Gastrocnemius medialis (tissue), 4 donors: ENCODE data around the gene ARID1B. TPM values are rescaled to one million over a fixed set of nuclear protein-coding genes. Genes with fewer than 3 reads are reported as not detected.
A peak's percentile ranks its signal among the peaks of the same experiment; 100 is the strongest.

Source experiments
- ATAC-seq, 2 donors: fragments of 150-250 bp; one replicate each; pipeline ENCODE4 v1.9.1; 2016
- DNase-seq, 2 donors: peaks; one replicate each; pipeline ENCODE4 v3.0.0-alpha.2; 2019
- H3K27ac ChIP-seq, 4 donors: fragments of 200-600 bp; sonication (generic); 1 replicate in 1 of 4; 2 replicates in 3 of 4; pipeline ENCODE4 v1.5.1; 2016 to 2018; ENCODE audit warnings: mild to moderate bottlenecking in 2 of 4, moderate library complexity in 1 of 4
- H3K27me3 ChIP-seq, 3 donors: fragments of 200-600 bp; sonication (generic) in 2 of 3; 1 replicate in 1 of 3; 2 replicates in 2 of 3; pipeline versions ENCODE4 v1.5.1 to v1.6.0; 2016 to 2019; ENCODE audit warnings: mild to moderate bottlenecking in 1 of 3, moderate library complexity in 1 of 3
- H3K36me3 ChIP-seq, 2 donors: fragments of 200-600 bp; sonication (generic) in 1 of 2; one replicate each; pipeline ENCODE4 v1.5.1; 2017 to 2018
- H3K4me1 ChIP-seq, 2 donors: fragments of 200-600 bp; sonication (generic) in 1 of 2; one replicate each; pipeline ENCODE4 v1.5.1; 2016 to 2017; ENCODE audit warnings: mild to moderate bottlenecking in 2 of 2
- H3K4me3 ChIP-seq, 4 donors: fragments of 200-600 bp; sonication (generic) in 3 of 4; 1 replicate in 1 of 4; 2 replicates in 3 of 4; pipeline ENCODE4 v1.5.1; 2016 to 2019; ENCODE audit warnings: mild to moderate bottlenecking in 2 of 4
- H3K9me3 ChIP-seq, 3 donors: fragments of 200-600 bp; sonication (generic) in 2 of 3; 1 replicate in 1 of 3; 2 replicates in 2 of 3; pipeline ENCODE4 v1.5.1; 2016 to 2019
- CTCF ChIP-seq, 5 experiments: fragments of 450-650 bp in 3 of 5; fragments of 200-600 bp in 2 of 5; sonication (generic) in 2 of 5; IDR thresholded peaks in 4 of 5; conservative IDR thresholded peaks in 1 of 5; 1 replicate in 4 of 5; 2 replicates in 1 of 5; pipeline ENCODE4 v1.5.1; 2016 to 2019; ENCODE audit warnings: antibody characterized with exemption in 5 of 5, mild to moderate bottlenecking in 3 of 5, moderate library complexity in 3 of 5
- POLR2A ChIP-seq, 2 donors: fragments of 450-650 bp; IDR thresholded peaks; one replicate each; pipeline ENCODE4 v1.6.1; 2017; ENCODE audit warnings: antibody characterized with exemption in 2 of 2, mild to moderate bottlenecking in 2 of 2, moderate library complexity in 2 of 2
- in situ Hi-C, 4 donors: fragments of 200-750 bp; cut with MboI; loops; one replicate each; pipeline versions ENCODE4 v1.15.0 to v1.8.0; 2017; ENCODE audit warnings: low sequenced_read_pairs in 4 of 4
- intact Hi-C: fragments of 100-400 bp; cut with DNase I; formaldehyde crosslinking; loops from one replicate; pipeline ENCODE4 v1.15.1; 2023; ENCODE audit warnings: low total_unique reads
- total RNA-seq, 4 donors: library from RNA; depleted of rRNA; stranded (reverse); fragments of >200 nt; gene quantifications; one replicate each; pipeline versions ENCODE4 v1.1.0 to v1.2.3, GENCODE V29; 2016

Gene ARID1B
- total RNA-seq, 4 donors from 2014 or later, result 54.9 to 75.3 (median 62.0) TPM

GRCh38 chr6:156876302-156876701, 99.1 kb downstream of the ARID1B start:
- no peak for TF ChIP-seq POLR2A (IDR thresholded peaks at IDR 0.05)
- TF ChIP-seq CTCF (IDR thresholded peaks at IDR 0.05 in 4 of 5, conservative IDR thresholded peaks at IDR 0.05 in 1 of 5), result peak in 3 of 5 experiments; percentile 25 to 43 (median 31)
- H3K9me3 ChIP-seq, result no peaks in the 10 kb centered on the region
- H3K4me1 ChIP-seq, result peaks cover 70 to 74% of the 10 kb centered on the region in 2 donors
- peak overlapping the region; percentile 23 to 65 (median 54) for H3K27ac ChIP-seq
- intact Hi-C loops, result loop anchor here (2.0 kb wide), 1 partner anchor 144 kb away; no protein-coding TSS in a partner anchor
- no peak overlapping the region for H3K4me3 ChIP-seq
- H3K36me3 ChIP-seq, result no peaks in the 10 kb centered on the region
- in situ Hi-C loops, result no loop called here
- no peaks in the 10 kb centered on the region for H3K27me3 ChIP-seq
- DNase-seq (peak; percentile 18 to 64), ATAC-seq (peak in 1 of 2 donors; percentile 39)

GRCh38 chr6:156877126-156877863, 100.1 kb downstream of the ARID1B start:
- H3K27ac ChIP-seq, result peak overlapping the region; percentile 23 to 65 (median 54)
- intact Hi-C loops (loop anchor here (2.0 kb wide), 1 partner anchor 144 kb away; no protein-coding TSS in a partner anchor), in situ Hi-C loops (no loop called here)
- no peaks in the 10 kb centered on the region for H3K36me3 ChIP-seq
- H3K4me3 ChIP-seq, result peak overlapping the region in 1 of 4 donors; percentile 8
- H3K27me3 ChIP-seq, result no peaks in the 10 kb centered on the region
- ATAC-seq (peak; percentile 35 to 42), DNase-seq (peak in 1 of 2 donors; percentile 59)
- H3K4me1 ChIP-seq, result peaks cover 70 to 75% of the 10 kb centered on the region in 2 donors
- TF ChIP-seq CTCF (IDR thresholded peaks at IDR 0.05 in 4 of 5, conservative IDR thresholded peaks at IDR 0.05 in 1 of 5), result no peak
- TF ChIP-seq POLR2A (IDR thresholded peaks at IDR 0.05), result no peak
- no peaks in the 10 kb centered on the region for H3K9me3 ChIP-seq

GRCh38 chr6:156878681-156879080, 101.5 kb downstream of the ARID1B start:
- Histone ChIP-seq H3K27me3 (no peaks in the 10 kb centered on the region), H3K9me3 (no peaks in the 10 kb centered on the region), H3K4me3 (no peak overlapping the region), H3K27ac (no peak overlapping the region), H3K4me1 (peaks cover 74 to 77% of the 10 kb centered on the region in 2 donors), H3K36me3 (no peaks in the 10 kb centered on the region)
- in situ Hi-C loops, result no loop called here
- intact Hi-C loops, result no loop called here
- DNase-seq (no peak), ATAC-seq (no peak)
- TF ChIP-seq CTCF (IDR thresholded peaks at IDR 0.05 in 4 of 5, conservative IDR thresholded peaks at IDR 0.05 in 1 of 5), result no peak
- no peak for TF ChIP-seq POLR2A (IDR thresholded peaks at IDR 0.05)

GRCh38 chr6:156879186-156879585, 102.0 kb downstream of the ARID1B start:
- Histone ChIP-seq H3K27ac (peak overlapping the region in 1 of 4 donors; percentile 71), H3K27me3 (no peaks in the 10 kb centered on the region), H3K4me3 (no peak overlapping the region), H3K36me3 (no peaks in the 10 kb centered on the region), H3K9me3 (no peaks in the 10 kb centered on the region), H3K4me1 (peaks cover 70 to 78% of the 10 kb centered on the region in 2 donors)
- ATAC-seq (no peak), DNase-seq (no peak)
- intact Hi-C loops, result no loop called here
- TF ChIP-seq POLR2A (IDR thresholded peaks at IDR 0.05), result no peak
- no peak for TF ChIP-seq CTCF (IDR thresholded peaks at IDR 0.05 in 4 of 5, conservative IDR thresholded peaks at IDR 0.05 in 1 of 5)
- in situ Hi-C loops, result no loop called here
